Esophagus squamous epithelium (tissue), 5 donors: ENCODE measurements around the gene HPCAL4. TPM values are rescaled to one million over a fixed set of nuclear protein-coding genes. Genes with fewer than 3 reads are reported as not detected.

Experiments used
- DNase-seq: peaks from one replicate; lab custom pipeline; 2025; lab: John Stamatoyannopoulos, UW
- H3K27ac ChIP-seq, 4 donors: fragments of 200-600 bp; sonication (generic); one replicate each; pipeline ENCODE4 v1.5.1; 2016 to 2019; ENCODE audit warnings: mild to moderate bottlenecking in 1 of 4
- H3K27me3 ChIP-seq, 4 donors: fragments of 200-600 bp; sonication (generic); 1 replicate in 3 of 4; 2 replicates in 1 of 4; pipeline versions ENCODE4 v1.5.1 to v1.6.0; 2017 to 2021; ENCODE audit warnings: antibody characterized with exemption in 1 of 4
- H3K36me3 ChIP-seq, 3 donors: fragments of 200-600 bp; sonication (generic); one replicate each; pipeline ENCODE4 v1.5.1; 2016 to 2019
- H3K4me1 ChIP-seq, 3 donors: fragments of 200-600 bp; sonication (generic); one replicate each; pipeline ENCODE4 v1.5.1; 2017 to 2019
- H3K4me3 ChIP-seq, 4 donors: fragments of 200-600 bp; sonication (generic); 1 replicate in 3 of 4; 2 replicates in 1 of 4; pipeline ENCODE4 v1.5.1; 2016 to 2019; ENCODE audit warnings: mild to moderate bottlenecking in 2 of 4, moderate library complexity in 1 of 4
- H3K9me3 ChIP-seq, 3 donors: fragments of 200-600 bp; sonication (generic); one replicate each; pipeline ENCODE4 v1.5.1; 2016 to 2019
- CTCF ChIP-seq, 6 experiments: fragments of 450-650 bp in 4 of 6; fragments of 200-600 bp in 2 of 6; sonication (generic) in 2 of 6; IDR thresholded peaks; one replicate each; pipeline ENCODE4 v1.5.1; 2016 to 2019; ENCODE audit warnings: antibody characterized with exemption in 6 of 6, mild to moderate bottlenecking in 4 of 6, moderate library complexity in 4 of 6
- POLR2A ChIP-seq, 4 donors: fragments of 450-650 bp; IDR thresholded peaks; one replicate each; pipeline ENCODE4 v1.6.1; 2017; ENCODE audit warnings: antibody characterized with exemption in 4 of 4, mild to moderate bottlenecking in 4 of 4, moderate library complexity in 3 of 4
- WGBS, 2 donors: methylation state at CpG; one replicate each; pipeline ENCODE4 v1.1.5; 2018; 5-methylcytosine and 5-hydroxymethylcytosine counted together
- intact Hi-C: fragments of 100-400 bp; cut with DNase I; formaldehyde crosslinking; loops from one replicate; pipeline ENCODE4 v1.15.0; 2022
- total RNA-seq, 4 donors: library from RNA; depleted of rRNA; stranded (reverse); fragments of >200 nt; gene quantifications; one replicate each; pipeline ENCODE4 v1.1.0, GENCODE V29; 2016
- donor health status: DM: yes; HTN: yes; CAD: no.

The HPCAL4 gene
- total RNA-seq, 4 donors from 2014 or later = 0.19 to 0.41 TPM; not detected in 2

GRCh38 chr1:39648496-39648895 is 42.7 kb downstream of the HPCAL4 start:
- Histone ChIP-seq H3K4me3 (no peak overlapping the region), H3K27ac (no peak overlapping the region), H3K36me3 (no peaks in the 10 kb centered on the region), H3K4me1 (peaks cover 0 to 27% (median 7%) of the 10 kb centered on the region in 3 donors), H3K27me3 (peaks cover 0 to 9% (median 0%) of the 10 kb centered on the region in 4 donors), H3K9me3 (no peaks in the 10 kb centered on the region)
- TF ChIP-seq POLR2A (IDR thresholded peaks at IDR 0.05) (no peak), CTCF (IDR thresholded peaks at IDR 0.05) (no peak)
- 63 to 81% methylated on average over 1 to 2 of the region's 2 CpGs for WGBS, 2 donors
- DNase-seq = no peak
- intact Hi-C loops = loop anchor here (5.0 kb wide), 1 partner anchor 41 kb away; no protein-coding TSS in a partner anchor

- Histone ChIP-seq H3K4me1 (peaks cover 0 to 21% (median 7%) of the 10 kb centered on the region in 3 donors), H3K27ac (peak overlapping the region in 3 of 4 donors; percentile 60 to 67 (median 66)), H3K27me3 (peaks cover 0 to 9% (median 0%) of the 10 kb centered on the region in 4 donors), H3K36me3 (no peaks in the 10 kb centered on the region), H3K9me3 (no peaks in the 10 kb centered on the region), H3K4me3 (no peak overlapping the region)
- intact Hi-C loops = loop anchor here (5.0 kb wide), 1 partner anchor 40 kb away; no protein-coding TSS in a partner anchor
- DNase-seq = no peak
- 40 to 54% methylated on average over 1 to 3 of the region's 3 CpGs for WGBS, 2 donors
- TF ChIP-seq CTCF (IDR thresholded peaks at IDR 0.05) (no peak), POLR2A (IDR thresholded peaks at IDR 0.05) (no peak)
These were observed 44.0 kb downstream of the HPCAL4 start for GRCh38 chr1:39647247-39647646.

- Histone ChIP-seq H3K27me3 (peaks cover 0 to 9% (median 0%) of the 10 kb centered on the region in 4 donors), H3K4me3 (no peak overlapping the region), H3K9me3 (no peaks in the 10 kb centered on the region), H3K4me1 (peaks cover 0 to 21% (median 7%) of the 10 kb centered on the region in 3 donors), H3K36me3 (no peaks in the 10 kb centered on the region), H3K27ac (peak overlapping the region in 3 of 4 donors; percentile 60 to 67 (median 66))
- intact Hi-C loops = loop anchor here (5.0 kb wide), 1 partner anchor 39 kb away; no protein-coding TSS in a partner anchor
- no peak for DNase-seq
- TF ChIP-seq POLR2A (IDR thresholded peaks at IDR 0.05) (no peak), CTCF (IDR thresholded peaks at IDR 0.05) (no peak)
- WGBS, 2 donors = 39% methylated on average over 9 of the region's 12 CpGs; no CpG with 5 or more reads in 1 of the 2 donors
These were observed 44.8 kb downstream of the HPCAL4 start for GRCh38 chr1:39646232-39647081.

DNA sequence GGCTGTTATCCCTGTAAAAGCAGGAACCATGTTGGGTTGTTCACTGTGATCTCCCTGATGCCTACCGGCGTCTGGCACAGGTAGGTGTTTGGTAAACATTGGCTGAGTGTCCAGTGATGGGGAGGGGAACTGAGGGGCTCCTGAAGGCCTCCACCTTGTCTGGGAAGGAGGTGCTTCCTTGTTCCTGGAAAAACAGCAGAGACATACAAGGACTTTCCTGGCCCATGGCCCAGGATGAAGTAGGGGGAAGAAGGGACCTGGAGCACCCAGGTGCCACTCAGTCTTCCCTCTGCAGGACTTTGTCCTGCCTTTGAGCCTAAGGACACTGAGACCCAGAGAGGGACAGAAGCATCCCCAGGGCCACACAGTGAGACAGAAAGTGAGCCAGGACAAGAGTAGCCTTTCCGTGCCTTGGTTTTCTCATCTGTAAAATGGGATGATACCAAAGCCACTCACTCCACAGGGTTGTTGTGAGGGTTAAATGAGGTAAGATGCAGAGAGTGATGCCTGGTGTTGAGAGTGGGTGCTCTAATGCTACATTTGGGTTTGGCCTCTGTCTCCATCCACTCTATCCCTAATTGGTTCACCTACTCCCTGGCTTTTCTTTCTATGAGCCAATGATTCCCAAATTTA is 45.7 kb downstream of the HPCAL4 start:
- TF ChIP-seq CTCF (IDR thresholded peaks at IDR 0.05) = no peak
- Histone ChIP-seq H3K4me3 (no peak overlapping the region), H3K36me3 (no peaks in the 10 kb centered on the region), H3K27ac (peak overlapping the region in 1 of 4 donors; percentile 66), H3K9me3 (no peaks in the 10 kb centered on the region), H3K27me3 (peaks cover 0 to 14% (median 0%) of the 10 kb centered on the region in 4 donors), H3K4me1 (peaks cover 0 to 21% (median 7%) of the 10 kb centered on the region in 3 donors)
- no peak for DNase-seq
- 83 to 92% methylated on average over 1 of the region's 3 CpGs for WGBS, 2 donors
- intact Hi-C loops = loop anchor here (5.0 kb wide), 1 partner anchor 38 kb away; no protein-coding TSS in a partner anchor
